ENCODE measurements around the gene USP8. TPM values are rescaled to one million over a fixed set of nuclear protein-coding genes. Genes with fewer than 3 reads are reported as not detected.

Gene USP8
- total and polyA plus RNA-seq, 2 of the 4 experiments (the other 2 are of a cell fraction): 25.4 to 52.2 TPM

- H2AK5ac ChIP-seq (ENCODE audit: low read depth, low read length): no peak overlapping the region
- no peak overlapping the region for H4K8ac ChIP-seq (ENCODE audit: low read depth in 2 of 2, low read length in 2 of 2)
- H3K4ac ChIP-seq (ENCODE audit: low read depth, low read length): no peak overlapping the region
- peaks cover 1% of the 10 kb centered on the region; the same call in 1 of the 2 replicates for H3K27me3 ChIP-seq (ENCODE audit: control insufficient read depth, insufficient read depth, low read length)
- in situ Hi-C loops (cut with MboI; ENCODE audit: low sequenced_read_pairs): no loop called here
- BruUV-seq (replicated peaks): no TSS peak
- no peak overlapping the region for H2BK120ac ChIP-seq (ENCODE audit: low read depth, low read length)
- H3K4me2 ChIP-seq (ENCODE audit: low read depth, low read length): no peak overlapping the region
- H3K36me3 ChIP-seq (ENCODE audit: control insufficient read depth, insufficient read depth, low read length): no peaks in the 10 kb centered on the region
- H3K14ac ChIP-seq (replicated peaks; ENCODE audit: low read depth, low read length): no peak overlapping the region
- no peak overlapping the region for H2BK5ac ChIP-seq (ENCODE audit: low read depth, low read length, poor library complexity, severe bottlenecking)
- no peak overlapping the region for H3K4me3 ChIP-seq (ENCODE audit: insufficient read depth, low read depth, low read length)
- H3K9ac ChIP-seq (ENCODE audit: low read depth, low read length): no peak overlapping the region
- no peak overlapping the region for H4K5ac ChIP-seq (ENCODE audit: low read depth, low read length)
- no peak overlapping the region for H3K56ac ChIP-seq (ENCODE audit: extremely low read depth, insufficient read depth, low read length)
- no CpG with 5 or more reads among the region's 5 CpGs for WGBS, 2 experiments (ENCODE audit: extremely low coverage in 2 of 2, insufficient read length in 1 of 2)
- H2BK15ac ChIP-seq (ENCODE audit: low read depth, low read length): no peak overlapping the region
- no peak overlapping the region for H2BK20ac ChIP-seq (ENCODE audit: low read depth, low read length)
- H2AFZ ChIP-seq (replicated peaks; ENCODE audit: low read length, poor library complexity): no peak overlapping the region
- ChIA-PET POLR2A (ENCODE audit: unreplicated experiment) (no interaction called here), CTCF (interaction anchor here (0.7 kb wide), 1 partner anchor 12 kb away, joined by 3 read pairs; no protein-coding TSS in a partner anchor)
- no peaks in the 10 kb centered on the region for H3K79me1 ChIP-seq (ENCODE audit: low read depth in 1 of 2, low read length in 2 of 2)
- H4K91ac ChIP-seq (ENCODE audit: insufficient read depth, low read depth, low read length): no peak overlapping the region
- H4K20me1 ChIP-seq (ENCODE audit: insufficient read depth, low read length): no peaks in the 10 kb centered on the region
- H2AK9ac ChIP-seq (replicated peaks; ENCODE audit: low read depth, low read length, poor library complexity): no peak overlapping the region
- intact Hi-C loops (cut with micrococcal nuclease): no loop called here
- dilution Hi-C loops (cut with HindIII; ENCODE audit: low sequenced_read_pairs, unreplicated experiment): no loop called here
- H3K4me1 ChIP-seq (ENCODE audit: control insufficient read depth, insufficient read depth, low read length): no peaks in the 10 kb centered on the region
- H3K9me1 ChIP-seq (ENCODE audit: insufficient read depth, low read length): no peaks in the 10 kb centered on the region
- H3K18ac ChIP-seq (ENCODE audit: low read depth, low read length): no peak overlapping the region
- no peak for DNase-seq
- H3K27ac ChIP-seq (ENCODE audit: insufficient read depth, low read length): no peak overlapping the region
- no peak for ATAC-seq (ENCODE audit: low read depth)
- no peak for TF ChIP-seq RFX5 (IDR thresholded peaks at IDR 0.05; ENCODE audit: low read depth, low read length)
- TF ChIP-seq MAFK (IDR thresholded peaks at IDR 0.05; ENCODE audit: low read depth, low read length): no peak
- no peak for TF ChIP-seq MAZ (IDR thresholded peaks at IDR 0.05; ENCODE audit: borderline replicate concordance, low read depth, low read length)
- TF ChIP-seq SMC3 (IDR thresholded peaks at IDR 0.05; ENCODE audit: low read depth, low read length): no peak
- H3K9me3 ChIP-seq (ENCODE audit: control insufficient read depth, insufficient read depth, low read length): no peaks in the 10 kb centered on the region
- H3K23ac ChIP-seq (ENCODE audit: low read depth, low read length): no peak overlapping the region
Observed at GRCh38 chr15:50523851-50524251, 99.6 kb downstream of the USP8 start.
